Right ventricle myocardium inferior (tissue), 1 donor: Measurements from ENCODE around the gene ALDH3A2. TPM values are rescaled to one million over a fixed set of nuclear protein-coding genes. Genes with fewer than 3 reads are reported as not detected.
A peak's percentile ranks its signal among the peaks of the same experiment; 100 is the strongest.

Experiments used
- ATAC-seq: fragments of 200-7000 bp; cut with Tn5 transposase; one replicate; pipeline ENCODE4 v1.9.1; 2020; ENCODE audit warnings: mild to moderate bottlenecking, moderate library complexity
- DNase-seq: peaks from one replicate; pipeline ENCODE4 v3.0.0; 2021; ENCODE audit errors: missing footprints
- intact Hi-C: fragments of 100-400 bp; cut with DNase I; formaldehyde crosslinking; loops from one replicate; pipeline ENCODE4 v1.11.0; 2022
- total RNA-seq: library from RNA; stranded (reverse); fragmentation: NEBNext Ultra II Directional; extraction: Animal tissue kit (Norgen Biotek cat#: 25700); gene quantifications from one replicate; pipeline ENCODE4 v1.2.1, GENCODE V29; 2021
- donor health status: DM: no; HTN: yes; CAD: no; lungs with severe emphysema.

Gene ALDH3A2
- total RNA-seq, 1 donor from 2014 or later = 64.4 TPM

GRCh38 chr17:19719355-19720209 lies 71.0 kb downstream of the ALDH3A2 start:
- intact Hi-C loops = no loop called here

GRCh38 chr17:19720210-19720475 lies 71.6 kb downstream of the ALDH3A2 start:
- intact Hi-C loops = no loop called here
- DNase-seq (no peak), ATAC-seq (no peak)

More at GRCh38 chr17:19719355-19720209, 71.0 kb downstream of the ALDH3A2 start:
- DNase-seq = peak; percentile 39
- no peak for ATAC-seq

GRCh38 chr17:19720631-19721426 lies 72.3 kb downstream of the ALDH3A2 start:
- DNase-seq = peak; percentile 56
- no peak for ATAC-seq
- intact Hi-C loops = no loop called here

DNA sequence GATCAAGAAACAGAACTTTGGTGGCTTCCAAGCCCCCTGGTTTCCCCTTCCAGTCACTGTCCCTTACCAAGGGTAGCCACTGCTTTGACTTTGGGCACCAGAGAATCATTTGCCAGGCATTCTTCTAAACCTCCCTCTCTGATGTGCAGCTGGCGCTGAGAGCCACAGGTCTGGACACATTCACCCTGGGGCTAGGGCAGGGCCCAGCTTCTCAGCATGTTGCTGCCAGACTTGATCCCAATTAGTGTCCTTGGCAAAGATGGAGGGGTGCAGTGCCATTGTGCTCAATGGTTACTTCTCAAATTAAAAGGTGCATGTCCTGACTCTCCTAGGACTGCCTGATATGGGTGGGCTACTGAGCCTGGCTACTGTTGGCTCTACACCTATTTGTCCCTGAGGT lies 75.4 kb downstream of the ALDH3A2 start:
- ATAC-seq (no peak), DNase-seq (no peak)
- intact Hi-C loops = no loop called here

DNA sequence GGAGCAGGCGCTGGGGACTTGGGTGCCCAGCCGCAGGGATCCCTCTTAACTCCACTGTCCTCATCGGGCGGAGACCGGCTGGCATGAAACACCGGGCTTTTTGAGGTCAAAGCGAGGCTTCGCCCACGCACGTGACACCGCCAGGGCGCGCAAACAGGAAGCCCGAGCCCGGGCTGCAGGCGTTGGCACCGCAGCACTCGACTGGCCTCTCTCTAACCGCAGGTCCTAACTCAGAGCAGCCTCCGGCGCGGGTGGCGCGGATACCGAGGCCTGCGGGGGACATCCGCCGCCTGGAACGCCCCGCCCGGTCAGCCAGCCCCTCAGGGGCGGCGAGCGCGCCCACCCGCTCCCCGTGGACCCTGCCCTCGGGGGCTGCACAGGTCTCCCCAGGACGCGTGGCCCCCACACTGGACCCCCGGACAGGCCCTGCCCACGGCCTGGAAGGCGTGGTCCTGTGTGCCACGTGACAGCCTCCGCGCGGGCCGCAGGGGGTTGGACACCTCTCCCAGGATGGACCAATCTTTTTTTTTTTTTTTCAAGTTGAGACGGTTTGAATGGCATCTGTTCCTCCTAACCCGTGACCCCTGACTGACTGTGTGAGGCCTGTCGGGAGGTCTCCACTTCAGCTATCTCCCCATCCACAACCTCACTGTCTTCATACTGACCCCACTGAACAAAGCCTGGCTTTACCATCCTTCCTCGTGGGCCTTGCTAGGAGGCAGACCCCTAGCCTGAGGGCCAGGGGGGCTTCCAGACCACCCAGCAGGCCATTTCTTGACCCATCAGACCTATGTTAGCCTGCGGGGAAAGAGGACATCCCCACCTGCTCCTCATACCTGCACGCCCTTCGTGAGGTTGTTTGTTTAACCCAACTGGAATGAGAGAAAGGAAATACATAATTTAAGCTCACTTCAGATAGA lies 76.2 kb downstream of the ALDH3A2 start:
- no peak for ATAC-seq
- peak; percentile 90 for DNase-seq

DNA sequence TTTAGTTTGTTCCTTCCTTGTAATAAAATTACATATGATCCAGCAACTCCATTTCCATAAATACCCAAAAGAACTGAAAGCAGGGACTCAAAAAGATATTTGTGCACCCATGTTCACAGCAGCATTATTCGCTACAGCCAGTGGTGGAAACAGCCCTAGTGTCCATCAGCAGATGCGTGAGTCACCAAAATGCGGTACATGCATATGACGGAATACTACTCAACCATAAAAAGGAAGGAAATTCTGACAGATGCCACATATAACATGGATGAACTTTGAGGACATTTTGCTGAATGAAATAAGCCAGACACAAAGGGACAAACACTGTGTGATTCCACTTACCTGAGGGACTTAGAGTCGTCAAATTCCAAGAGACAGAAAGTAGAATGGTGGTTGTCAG lies 76.9 kb downstream of the ALDH3A2 start:
- DNase-seq (no peak), ATAC-seq (no peak)
- intact Hi-C loops = loop anchor here (5.0 kb wide), 1 partner anchor 53 kb away; no protein-coding TSS in a partner anchor

More for the DNA sequence above, 76.2 kb downstream of the ALDH3A2 start:
- intact Hi-C loops = loop anchor here (5.0 kb wide), 1 partner anchor 52 kb away; no protein-coding TSS in a partner anchor

- intact Hi-C loops = loop anchor here (5.0 kb wide), 1 partner anchor 55 kb away; no protein-coding TSS in a partner anchor
- ATAC-seq (peak; percentile 9), DNase-seq (no peak)
These were observed 78.3 kb downstream of the ALDH3A2 start for GRCh38 chr17:19726631-19727376.

Other genes with a start within 250 kb of the ALDH3A2 start
- gene RNF112, start 237.5 kb upstream of the ALDH3A2 start, total RNA-seq = 3.5 TPM
- gene SLC47A1, start 114.9 kb upstream of the ALDH3A2 start, total RNA-seq = 4.6 TPM
- not detected for gene SLC47A2, start 67.8 kb downstream of the ALDH3A2 start, total RNA-seq
- not detected for gene ALDH3A1, start 99.5 kb downstream of the ALDH3A2 start, total RNA-seq
- 14.7 TPM for gene ULK2, start 219.2 kb downstream of the ALDH3A2 start, total RNA-seq